ENCODE data around the gene FABP3. TPM values are rescaled to one million over a fixed set of nuclear protein-coding genes. Genes with fewer than 3 reads are reported as not detected.

FABP3 gene
- total and polyA plus RNA-seq, 2 of the 4 experiments (the other 2 are of a cell fraction), result 4.8 to 8.6 TPM

GRCh38 chr1:31414980-31415370 lies 42.1 kb upstream of the FABP3 start:
- Histone ChIP-seq H3K23ac (ENCODE audit: low read depth, low read length) (peak overlapping the region; percentile 82), H2AK9ac (replicated peaks; ENCODE audit: low read depth, low read length, poor library complexity) (no peak overlapping the region), H3K4me3 (ENCODE audit: insufficient read depth, low read depth, low read length) (peak overlapping the region; percentile 89; the same call in 1 of the 2 replicates), H2BK15ac (ENCODE audit: low read depth, low read length) (0 out of 3 replicates have a peak overlapping the region, but pooled peaks have one; percentile 19), H4K5ac (ENCODE audit: low read depth, low read length) (no peak overlapping the region), H4K20me1 (ENCODE audit: insufficient read depth, low read length) (peaks cover 31% of the 10 kb centered on the region), H3K4ac (ENCODE audit: low read depth, low read length) (peak overlapping the region; percentile 94), H2BK20ac (ENCODE audit: low read depth, low read length) (0 out of 2 replicates have a peak overlapping the region, but pooled peaks have one; percentile 31), H3K4me2 (ENCODE audit: low read depth, low read length) (peak overlapping the region; percentile 82), H3K56ac (ENCODE audit: extremely low read depth, insufficient read depth, low read length) (no peak overlapping the region; the same call in 1 of the 2 replicates), H3K27me3 (ENCODE audit: control insufficient read depth, insufficient read depth, low read length) (no peaks in the 10 kb centered on the region), H2AFZ (replicated peaks; ENCODE audit: low read length, poor library complexity) (no peak overlapping the region), H2BK120ac (ENCODE audit: low read depth, low read length) (no peak overlapping the region), H3K36me3 (ENCODE audit: control insufficient read depth, insufficient read depth, low read length) (peaks cover 4% of the 10 kb centered on the region; the same call in 1 of the 2 replicates), H3K14ac (replicated peaks; ENCODE audit: low read depth, low read length) (no peak overlapping the region; the same call in 1 of the 2 replicates), H3K9me1 (ENCODE audit: insufficient read depth, low read length) (peaks cover 43% of the 10 kb centered on the region), H2AK5ac (ENCODE audit: low read depth, low read length) (0 out of 2 replicates have a peak overlapping the region, but pooled peaks have one; percentile 70), H3K79me1 (ENCODE audit: low read depth in 1 of 2, low read length in 2 of 2) (peaks cover 2 to 57% of the 10 kb centered on the region in 2 experiments; a peak in 3 of 4 replicates), H4K8ac (ENCODE audit: low read depth in 2 of 2, low read length in 2 of 2) (peak overlapping the region in 1 of 2 experiments; percentile 82; a peak in 1 of 4 replicates), H3K18ac (ENCODE audit: low read depth, low read length) (no peak overlapping the region), H2BK5ac (ENCODE audit: low read depth, low read length, poor library complexity, severe bottlenecking) (no peak overlapping the region), H3K4me1 (ENCODE audit: control insufficient read depth, insufficient read depth, low read length) (peaks cover 29% of the 10 kb centered on the region), H3K9ac (ENCODE audit: low read depth, low read length) (no peak overlapping the region), H3K27ac (ENCODE audit: insufficient read depth, low read length) (no peak overlapping the region), H3K9me3 (ENCODE audit: control insufficient read depth, insufficient read depth, low read length) (no peaks in the 10 kb centered on the region), H4K91ac (ENCODE audit: insufficient read depth, low read depth, low read length) (no peak overlapping the region)
- POLR2A ChIA-PET (ENCODE audit: unreplicated experiment), result no interaction called here
- dilution Hi-C loops (cut with HindIII; ENCODE audit: low sequenced_read_pairs, unreplicated experiment) (no loop called here), in situ Hi-C loops (cut with MboI; ENCODE audit: low sequenced_read_pairs) (no loop called here), intact Hi-C loops (cut with micrococcal nuclease) (no loop called here)
- CTCF ChIA-PET, result interaction anchor here (1.1 kb wide), 1 partner anchor 18 kb away, joined by 3 read pairs; no protein-coding TSS in a partner anchor
- 100% methylated on average over 1 of the region's 4 CpGs; no CpG with 5 or more reads in 1 of the 2 experiments for WGBS, 2 experiments (ENCODE audit: extremely low coverage in 2 of 2, insufficient read length in 1 of 2)
- no TSS peak for BruUV-seq (replicated peaks)
- DNase-seq (no peak), ATAC-seq (ENCODE audit: low read depth) (no peak)
- no peak for TF ChIP-seq MAZ (IDR thresholded peaks at IDR 0.05; ENCODE audit: borderline replicate concordance, low read depth, low read length)
- no peak for TF ChIP-seq CTCF (conservative IDR thresholded peaks at IDR 0.05; ENCODE audit: low read depth, low read length)
- no peak for TF ChIP-seq MXI1 (IDR thresholded peaks at IDR 0.05; ENCODE audit: borderline replicate concordance, low read depth, low read length)
- no peak for TF ChIP-seq RFX5 (IDR thresholded peaks at IDR 0.05; ENCODE audit: low read depth, low read length)
- no peak for TF ChIP-seq USF2 (IDR thresholded peaks at IDR 0.05; ENCODE audit: low read depth, low read length)
- no peak for TF ChIP-seq FOS (IDR thresholded peaks at IDR 0.05; ENCODE audit: low read depth, low read length)
- TF ChIP-seq MAFK (IDR thresholded peaks at IDR 0.05; ENCODE audit: low read depth, low read length), result no peak
- TF ChIP-seq ELK1 (IDR thresholded peaks at IDR 0.05; ENCODE audit: borderline replicate concordance, low read depth, low read length), result no peak
- no peak for TF ChIP-seq NFE2L2 (IDR thresholded peaks at IDR 0.05; ENCODE audit: low read depth, low read length)
- no peak for TF ChIP-seq RCOR1 (IDR thresholded peaks at IDR 0.05; ENCODE audit: insufficient replicate concordance, low read length)
- no peak for TF ChIP-seq BHLHE40 (IDR thresholded peaks at IDR 0.05; ENCODE audit: low read depth, low read length)
- TF ChIP-seq RAD21 (IDR thresholded peaks at IDR 0.05; ENCODE audit: low read length), result no peak
- TF ChIP-seq CEBPB (IDR thresholded peaks at IDR 0.05; ENCODE audit: low read depth, low read length), result no peak
- no peak for TF ChIP-seq CHD1 (IDR thresholded peaks at IDR 0.05; ENCODE audit: low read depth, low read length)

Data from IMR-90 (cell line).